Measurements from ENCODE around the gene GDNF.

The GDNF gene

GRCh38 chr5:37777432-37778130 is 62.3 kb downstream of the GDNF start:
- no peak for DNase-seq (ENCODE audit: low read depth)

- DNase-seq (ENCODE audit: low read depth) = no peak
Measured at GRCh38 chr5:37776826-37777225, 63.0 kb downstream of the GDNF start.

- DNase-seq (ENCODE audit: low read depth) = no peak
Measured at GRCh38 chr5:37774912-37775483, 64.8 kb downstream of the GDNF start.

GRCh38 chr5:37773809-37774208 is 66.0 kb downstream of the GDNF start:
- no peak for DNase-seq (ENCODE audit: low read depth)

GRCh38 chr5:37772255-37772654 is 67.6 kb downstream of the GDNF start:
- no peak for DNase-seq (ENCODE audit: low read depth)

GRCh38 chr5:37771731-37772130 is 68.1 kb downstream of the GDNF start:
- DNase-seq (ENCODE audit: low read depth) = peak; percentile 84

GRCh38 chr5:37771203-37771611 is 68.6 kb downstream of the GDNF start:
- DNase-seq (ENCODE audit: low read depth) = no peak

GRCh38 chr5:37770786-37771185 is 69.1 kb downstream of the GDNF start:
- DNase-seq (ENCODE audit: low read depth) = no peak

GRCh38 chr5:37769840-37770239 is 70.0 kb downstream of the GDNF start:
- no peak for DNase-seq (ENCODE audit: low read depth)

GRCh38 chr5:37769108-37769507 is 70.7 kb downstream of the GDNF start:
- DNase-seq (ENCODE audit: low read depth) = no peak

- no peak for DNase-seq (ENCODE audit: low read depth)
Measured at GRCh38 chr5:37768371-37768770, 71.5 kb downstream of the GDNF start.

- no peak for DNase-seq (ENCODE audit: low read depth)
Measured at GRCh38 chr5:37767961-37768360, 71.9 kb downstream of the GDNF start.

- DNase-seq (ENCODE audit: low read depth) = no peak
Measured at GRCh38 chr5:37767251-37767650, 72.6 kb downstream of the GDNF start.

Data from stromal cell of bone marrow (primary cell).